MG63 (cell line): Measurements from ENCODE around the gene SNAP29. TPM values are rescaled to one million over a fixed set of nuclear protein-coding genes. Genes with fewer than 3 reads are reported as not detected.
A peak's percentile ranks its signal among the peaks of the same experiment; 100 is the strongest.
"Not testable (repeated sequence)": the region's sequence is repeated elsewhere in the genome, so short reads cannot be mapped to it uniquely, and the experiment has no call there.

Experiments
- DNase-seq: peaks from one replicate; pipeline ENCODE4 v3.0.0-alpha.2; 2020
- H3K27me3 ChIP-seq: fragments of 250-450 bp; sonication (Bioruptor Pico); 2 replicates; pipeline ENCODE4 v1.5.1; 2020; ENCODE audit warnings: mild to moderate bottlenecking, moderate library complexity
- H3K36me3 ChIP-seq: fragments of 250-450 bp; sonication (Bioruptor Pico); 2 replicates; pipeline ENCODE4 v1.5.1; 2020; ENCODE audit warnings: mild to moderate bottlenecking, moderate library complexity
- H3K4me3 ChIP-seq: fragments of 250-450 bp; sonication (Bioruptor Pico); 2 replicates; pipeline ENCODE4 v1.5.1; 2020; ENCODE audit warnings: mild to moderate bottlenecking, moderate library complexity
- H3K9me3 ChIP-seq: fragments of 250-450 bp; sonication (Bioruptor Pico); 2 replicates; pipeline ENCODE4 v1.5.1; 2020; ENCODE audit warnings: mild to moderate bottlenecking, moderate library complexity
- total RNA-seq: library from RNA; depleted of rRNA; stranded (reverse); fragments of >200 nt; shearing (Covaris generic); gene quantifications from 2 replicates; pipeline ENCODE4 v1.2.3, GENCODE V29; 2014; ENCODE audit warnings: low replicate concordance; rRNA removed

Gene SNAP29
- 9.1 and 10.0 TPM in 2 replicates for total RNA-seq

DNA sequence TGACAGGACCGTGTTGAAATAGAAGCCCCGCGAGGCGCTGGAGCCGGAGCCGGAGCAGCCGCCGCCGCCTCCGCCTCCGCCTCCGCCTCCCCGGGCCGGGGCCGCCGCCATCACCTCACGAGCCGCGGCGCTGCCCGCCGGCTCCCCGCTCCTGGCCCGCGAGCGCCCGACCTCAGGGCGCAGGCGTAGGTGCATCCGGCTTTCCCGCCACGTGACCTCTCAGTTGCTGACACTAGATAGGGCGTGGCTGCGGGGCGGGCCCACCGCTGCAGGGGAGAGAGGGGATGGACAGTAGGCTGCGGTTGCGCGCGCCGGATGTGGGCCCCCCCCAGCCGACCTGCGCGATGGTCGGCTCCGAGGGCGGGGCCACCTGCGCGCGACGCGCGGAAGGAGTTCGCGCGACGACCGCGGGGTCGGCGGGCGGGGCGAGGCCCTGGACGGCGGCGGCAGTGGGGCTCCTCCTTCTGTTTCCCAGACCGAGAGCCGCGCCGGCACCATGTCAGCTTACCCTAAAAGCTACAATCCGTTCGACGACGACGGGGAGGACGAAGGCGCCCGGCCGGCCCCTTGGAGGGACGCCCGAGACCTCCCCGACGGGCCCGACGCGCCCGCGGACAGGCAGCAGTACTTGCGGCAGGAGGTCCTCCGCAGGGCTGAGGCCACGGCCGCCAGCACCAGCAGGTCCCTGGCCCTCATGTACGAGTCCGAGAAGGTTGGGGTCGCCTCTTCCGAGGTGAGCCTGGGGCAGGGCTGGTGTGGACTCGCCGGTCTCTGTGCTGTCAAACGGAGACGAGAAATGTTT is at the start of gene SNAP29, which contains the start of gene PI4KA:
SNAP29 (plus strand) TSS at position 393 of the 802 bp plus-strand sequence; CDS start at position 497, 104 bp downstream.
PI4KA (minus strand) TSS at position 197 of the 802 bp plus-strand sequence; CDS start at position 111, 86 bp downstream.
- H3K36me3 ChIP-seq: peaks cover 2% of the 10 kb centered on the region
- H3K9me3 ChIP-seq: no peaks in the 10 kb centered on the region
- peak; percentile 99 for DNase-seq
- peak within 1 kb of the TSS; percentile 84 for H3K4me3 ChIP-seq
- no peaks in the 10 kb centered on the region for H3K27me3 ChIP-seq

DNA sequence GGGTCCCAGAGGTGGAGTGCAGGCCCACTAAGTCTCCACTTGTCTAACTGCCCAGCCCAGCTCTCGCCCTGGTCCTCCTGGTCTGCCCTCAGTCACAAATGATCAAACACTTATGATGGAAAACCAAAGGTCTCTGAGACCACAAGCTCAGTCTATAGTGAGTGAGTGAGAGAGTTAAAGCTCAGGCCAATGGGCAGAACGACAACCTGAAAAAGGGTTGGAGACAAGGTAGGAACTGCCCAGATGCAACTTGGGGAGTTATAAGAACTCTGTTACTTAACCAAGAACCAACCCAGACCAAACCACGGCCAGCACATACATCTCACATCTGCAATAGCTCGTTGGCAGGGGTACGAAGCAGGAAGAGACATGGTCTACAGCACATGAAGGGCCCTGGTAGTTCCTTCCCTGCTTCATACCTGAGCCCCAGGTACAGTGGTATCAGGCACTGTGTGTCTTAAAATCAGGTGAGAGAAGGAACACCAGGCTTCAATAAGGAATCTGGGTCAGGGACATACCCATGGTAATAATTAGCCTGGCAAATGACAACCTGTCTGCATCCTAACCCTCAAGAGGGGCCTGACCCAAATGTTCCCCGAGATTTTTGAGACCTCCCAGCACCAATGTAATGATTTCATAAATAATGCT is 49.1 kb upstream of the SNAP29 start:
- no peak overlapping the region for H3K4me3 ChIP-seq
- H3K27me3 ChIP-seq: no peaks in the 10 kb centered on the region
- no peaks in the 10 kb centered on the region for H3K9me3 ChIP-seq
- DNase-seq: no peak
- peaks cover 50% of the 10 kb centered on the region for H3K36me3 ChIP-seq

DNA sequence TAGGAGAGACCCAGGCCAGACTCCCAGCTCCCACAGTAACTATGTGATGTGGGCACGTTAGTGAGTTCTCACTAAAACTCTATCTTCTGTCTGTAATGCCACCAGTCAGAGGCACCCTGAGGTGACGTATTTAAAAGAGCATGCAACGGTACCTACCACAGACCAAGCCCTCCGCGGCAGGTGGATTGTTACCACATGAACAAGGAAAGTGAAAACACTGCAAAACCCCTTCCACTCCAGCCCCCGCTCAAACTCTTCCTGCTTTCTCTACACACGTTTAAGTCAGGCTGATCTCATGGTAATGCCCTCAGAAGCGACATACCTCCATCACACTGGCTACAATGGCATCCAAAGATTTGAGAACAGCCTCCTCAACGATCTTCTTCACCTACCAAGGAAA is 48.2 kb upstream of the SNAP29 start:
- Histone ChIP-seq H3K36me3 (peaks cover 43% of the 10 kb centered on the region), H3K27me3 (no peaks in the 10 kb centered on the region), H3K9me3 (no peaks in the 10 kb centered on the region), H3K4me3 (no peak overlapping the region)
- DNase-seq: no peak

DNA sequence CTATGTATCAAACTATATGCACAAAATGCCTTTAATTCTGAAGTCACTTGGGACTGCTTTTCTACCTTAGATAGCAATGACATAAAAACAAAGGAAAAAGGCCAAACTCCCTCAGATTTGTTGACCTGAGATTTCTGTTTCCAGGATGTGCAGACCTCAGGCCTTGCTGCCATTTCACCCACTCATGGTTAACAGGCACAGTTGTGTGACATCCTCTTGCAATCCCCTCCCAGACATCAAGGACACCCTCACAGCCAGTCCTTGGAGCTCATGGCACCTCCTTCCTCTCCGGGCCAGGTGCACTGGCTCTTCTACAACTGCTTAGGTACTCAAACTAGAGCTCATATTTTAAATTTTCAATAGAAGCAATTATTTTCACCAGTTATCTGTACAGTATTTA is 47.6 kb upstream of the SNAP29 start:
- H3K36me3 ChIP-seq: peaks cover 39% of the 10 kb centered on the region
- no peaks in the 10 kb centered on the region for H3K27me3 ChIP-seq
- no peak overlapping the region for H3K4me3 ChIP-seq
- DNase-seq: no peak
- H3K9me3 ChIP-seq: no peaks in the 10 kb centered on the region

DNA sequence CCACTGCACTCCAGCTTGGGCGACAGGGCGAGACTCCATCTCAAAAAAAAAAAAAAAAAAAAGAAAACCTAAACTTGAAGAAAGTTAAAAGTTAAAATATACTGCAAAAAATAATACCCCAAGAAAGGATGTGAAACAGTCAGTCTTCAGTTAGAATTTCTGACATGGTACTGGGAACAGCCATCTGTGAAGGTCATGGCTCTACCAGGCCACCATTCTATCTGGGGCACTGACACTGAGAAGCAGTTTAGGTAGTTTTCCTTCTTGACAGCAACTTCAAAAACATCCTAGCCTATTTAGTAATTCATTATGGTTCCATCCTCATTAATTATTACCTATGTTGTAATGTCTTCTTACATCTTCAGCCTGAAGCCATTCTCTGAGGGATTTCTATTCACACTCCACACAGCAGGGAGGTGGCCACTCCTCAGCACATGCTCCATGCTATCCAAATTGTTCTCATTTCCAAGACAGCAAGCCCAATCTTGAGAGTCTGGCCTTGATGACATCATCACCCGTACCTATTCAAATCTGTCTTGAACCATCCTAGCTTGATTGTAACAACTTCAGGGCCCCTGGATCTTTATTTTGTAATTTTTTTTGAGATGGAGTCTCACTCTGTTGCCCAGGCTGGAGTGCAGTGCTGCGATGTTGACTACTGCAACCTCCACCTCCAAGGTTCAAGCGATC is 46.7 kb upstream of the SNAP29 start:
- Histone ChIP-seq H3K9me3 (no peaks in the 10 kb centered on the region), H3K27me3 (no peaks in the 10 kb centered on the region), H3K36me3 (peaks cover 30% of the 10 kb centered on the region), H3K4me3 (no peak overlapping the region)
- no peak for DNase-seq

DNA sequence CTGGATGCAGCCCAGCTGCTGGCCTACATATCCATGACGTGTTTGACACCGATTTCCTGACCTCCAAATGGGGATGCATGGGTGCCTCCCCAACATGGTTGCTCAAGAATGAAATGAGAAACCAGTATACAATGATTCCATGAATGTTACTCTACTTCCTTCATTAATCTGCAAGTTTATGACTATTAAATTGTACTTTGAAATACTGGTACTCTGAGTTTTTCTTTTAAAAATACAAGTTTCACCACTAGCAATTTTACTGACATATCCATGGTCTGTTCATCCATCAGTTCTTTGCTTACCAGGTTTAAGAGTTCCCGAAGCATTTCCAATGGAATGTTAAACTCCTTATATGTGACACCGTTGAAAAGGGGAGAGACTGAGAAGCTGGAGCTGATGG is 45.8 kb upstream of the SNAP29 start:
- DNase-seq: no peak
- Histone ChIP-seq H3K36me3 (peaks cover 31% of the 10 kb centered on the region), H3K4me3 (no peak overlapping the region), H3K27me3 (no peaks in the 10 kb centered on the region), H3K9me3 (no peaks in the 10 kb centered on the region)

DNA sequence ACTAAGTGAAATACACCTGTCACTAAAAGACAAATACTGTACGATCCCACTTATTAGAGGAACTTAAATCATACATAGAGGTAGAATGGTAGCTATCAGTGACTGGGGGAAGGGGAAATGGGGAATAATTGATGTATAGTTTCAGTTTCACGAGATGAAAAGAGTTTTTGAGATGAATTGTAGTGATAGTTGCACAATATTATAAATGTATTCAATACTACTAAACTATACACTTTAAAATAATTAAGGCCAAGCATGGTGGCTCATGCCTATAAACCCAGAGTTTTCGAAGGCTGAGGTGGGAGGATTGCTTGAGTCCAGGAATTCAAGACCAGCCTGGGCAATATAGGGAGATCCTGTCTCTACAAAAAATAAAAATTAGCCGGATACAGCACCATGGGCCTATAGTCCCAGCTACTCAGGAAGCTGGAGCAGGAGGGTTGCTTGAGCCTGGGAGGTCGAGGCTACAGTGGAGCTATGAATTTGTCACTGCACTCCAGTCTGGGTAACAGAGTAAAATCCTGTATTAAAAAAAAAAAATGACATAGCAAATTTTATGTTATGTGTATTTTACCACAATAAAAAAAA is 44.5 kb upstream of the SNAP29 start:
- DNase-seq: no peak
- Histone ChIP-seq H3K9me3 (no peaks in the 10 kb centered on the region), H3K36me3 (peaks cover 28% of the 10 kb centered on the region), H3K27me3 (no peaks in the 10 kb centered on the region), H3K4me3 (no peak overlapping the region)

DNA sequence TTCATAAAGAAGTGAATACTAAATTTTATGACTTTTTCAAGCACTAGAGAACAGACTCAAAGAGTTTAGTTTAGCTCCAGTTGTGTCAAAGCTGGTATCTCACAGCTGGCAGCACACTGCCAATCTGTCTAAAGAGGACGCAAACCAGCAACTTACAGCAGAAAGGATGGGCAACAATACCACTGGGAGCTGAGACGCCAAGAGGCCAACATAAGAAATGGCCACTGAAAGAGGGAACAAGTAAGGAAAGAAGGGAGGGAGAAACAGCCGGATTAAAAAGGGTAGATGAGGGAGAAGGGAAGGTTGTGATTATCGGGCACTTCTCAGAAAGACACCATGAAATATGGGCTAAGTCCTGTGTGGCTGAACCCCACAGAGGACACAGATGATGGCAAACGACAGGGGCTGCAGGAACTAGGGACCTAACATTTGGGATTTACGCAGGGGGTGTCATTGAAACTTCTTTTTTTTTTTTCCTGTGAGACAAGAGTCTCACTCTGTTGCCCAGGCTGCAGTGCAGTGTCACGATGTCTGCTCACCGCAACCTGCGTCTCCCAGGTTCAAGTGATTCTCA is 43.2 kb upstream of the SNAP29 start:
- Histone ChIP-seq H3K27me3 (no peaks in the 10 kb centered on the region), H3K9me3 (no peaks in the 10 kb centered on the region), H3K4me3 (no peak overlapping the region), H3K36me3 (peaks cover 28% of the 10 kb centered on the region)
- DNase-seq: no peak

DNA sequence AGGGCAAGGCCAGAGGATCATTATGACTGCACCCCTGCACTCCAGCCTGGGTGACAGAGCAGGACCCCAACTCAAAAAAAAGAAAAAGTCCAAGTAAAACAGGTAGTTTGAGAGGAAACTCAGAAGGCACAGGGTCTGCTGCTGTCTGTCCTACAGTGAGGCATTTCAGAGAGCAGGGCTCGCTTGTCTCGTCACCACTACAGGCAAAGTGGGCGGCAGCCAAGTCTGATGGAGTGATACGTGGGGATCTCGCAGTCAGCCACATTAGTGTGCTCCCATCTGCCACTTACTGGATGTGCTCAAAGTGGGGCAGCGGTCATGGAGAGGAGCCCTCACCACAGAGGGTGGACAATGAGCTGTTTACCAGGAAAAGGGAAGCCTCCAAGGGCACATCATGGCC is 42.2 kb upstream of the SNAP29 start:
- Histone ChIP-seq H3K36me3 (peaks cover 24% of the 10 kb centered on the region), H3K4me3 (no peak overlapping the region)

DNA sequence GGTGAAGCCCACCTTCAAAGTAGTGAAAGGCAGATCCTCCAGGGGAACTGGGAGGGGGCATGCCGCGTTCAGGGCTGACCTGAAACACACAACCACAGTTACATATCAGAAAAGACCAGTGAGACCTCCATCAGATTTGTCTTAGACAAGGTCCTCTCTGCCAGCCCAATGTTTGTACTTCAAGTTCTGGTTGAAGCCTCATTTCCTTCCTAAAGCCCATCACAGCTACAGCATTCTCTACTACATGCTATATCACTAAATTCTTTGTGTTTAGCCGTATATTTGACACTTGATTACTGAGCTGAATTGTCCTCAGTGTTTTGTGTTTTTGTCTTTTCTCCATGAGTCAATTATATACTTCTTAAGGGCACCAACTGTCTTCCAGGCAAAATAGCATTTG is 40.3 kb upstream of the SNAP29 start:
- no peaks in the 10 kb centered on the region for H3K27me3 ChIP-seq
- peaks cover 22% of the 10 kb centered on the region for H3K36me3 ChIP-seq
- H3K9me3 ChIP-seq: no peaks in the 10 kb centered on the region
- H3K4me3 ChIP-seq: no peak overlapping the region
- no peak for DNase-seq

More for the DNA sequence above, 42.2 kb upstream of the SNAP29 start:
- no peaks in the 10 kb centered on the region for H3K9me3 ChIP-seq
- no peaks in the 10 kb centered on the region for H3K27me3 ChIP-seq
- DNase-seq: no peak

DNA sequence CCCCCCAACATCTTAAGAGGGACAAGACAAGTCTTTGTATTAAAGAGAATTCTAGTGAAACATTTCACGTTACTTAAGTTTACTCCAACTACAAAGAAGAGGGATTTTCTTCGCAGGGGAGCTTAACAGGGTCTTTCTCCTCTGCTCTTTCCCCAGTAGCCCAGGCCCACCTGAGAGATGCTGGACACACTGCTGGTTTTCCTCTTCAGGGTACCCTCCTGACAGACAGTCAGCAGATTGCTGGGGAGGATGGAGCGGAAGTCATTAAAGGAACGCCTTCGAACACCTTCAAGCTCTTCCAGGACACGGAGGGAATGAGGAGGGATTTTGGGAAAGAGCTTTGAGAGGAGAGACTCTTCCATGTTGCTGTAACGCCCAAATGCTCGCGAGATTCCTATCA is 39.3 kb upstream of the SNAP29 start:
- Histone ChIP-seq H3K9me3 (no peaks in the 10 kb centered on the region), H3K4me3 (no peak overlapping the region), H3K36me3 (peaks cover 19% of the 10 kb centered on the region), H3K27me3 (no peaks in the 10 kb centered on the region)
- no peak for DNase-seq

DNA sequence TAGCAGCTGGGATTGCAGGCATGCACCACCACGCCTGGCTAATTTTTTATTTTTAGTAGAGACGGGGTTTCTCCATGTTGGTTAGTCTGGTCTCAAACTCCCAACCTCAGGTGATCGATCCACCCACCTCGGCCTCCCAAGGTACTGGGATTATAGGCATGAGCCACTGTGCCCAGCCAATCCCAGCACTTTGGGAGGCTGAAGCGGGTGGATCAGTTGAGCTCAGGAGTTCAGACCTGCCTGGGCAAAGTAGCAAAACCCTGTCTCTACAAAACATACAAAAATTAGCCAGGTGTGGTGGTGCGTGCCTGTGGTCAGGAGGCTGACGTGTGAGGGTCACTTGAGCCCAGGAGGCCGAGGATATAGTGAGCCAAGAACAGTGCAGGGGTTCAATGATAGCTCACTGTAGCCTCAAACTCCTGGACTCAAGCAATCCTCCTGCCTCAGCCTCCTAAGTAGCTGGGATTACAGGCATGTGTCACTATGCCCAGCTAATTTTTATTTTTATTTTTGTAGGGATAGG is 37.0 kb upstream of the SNAP29 start:
- H3K27me3 ChIP-seq, DNase-seq, H3K9me3 ChIP-seq, H3K4me3 ChIP-seq: not testable (repeated sequence)
- peaks cover 28% of the 10 kb centered on the region for H3K36me3 ChIP-seq

DNA sequence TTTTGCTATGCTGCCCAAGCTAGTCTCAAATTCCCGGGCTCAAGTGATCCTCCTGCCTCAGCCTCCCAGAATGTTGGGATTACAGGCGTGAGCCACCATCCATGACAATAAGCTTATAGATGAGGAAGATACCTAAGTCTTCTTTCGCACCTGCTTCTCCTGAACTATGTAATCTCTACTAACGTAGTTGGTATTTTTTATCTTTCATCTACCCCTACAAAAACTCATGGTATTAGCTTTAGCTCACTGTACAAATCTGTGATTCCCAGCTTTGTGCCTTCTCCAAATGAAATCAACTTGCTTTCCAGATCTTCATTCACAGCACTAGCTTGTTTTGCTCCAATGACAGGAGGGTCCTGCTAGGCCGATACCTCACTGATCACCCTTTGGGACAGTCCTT is 36.6 kb upstream of the SNAP29 start:
- H3K27me3 ChIP-seq: no peaks in the 10 kb centered on the region
- no peak for DNase-seq
- peaks cover 26% of the 10 kb centered on the region for H3K36me3 ChIP-seq
- H3K4me3 ChIP-seq: no peak overlapping the region
- no peaks in the 10 kb centered on the region for H3K9me3 ChIP-seq

DNA sequence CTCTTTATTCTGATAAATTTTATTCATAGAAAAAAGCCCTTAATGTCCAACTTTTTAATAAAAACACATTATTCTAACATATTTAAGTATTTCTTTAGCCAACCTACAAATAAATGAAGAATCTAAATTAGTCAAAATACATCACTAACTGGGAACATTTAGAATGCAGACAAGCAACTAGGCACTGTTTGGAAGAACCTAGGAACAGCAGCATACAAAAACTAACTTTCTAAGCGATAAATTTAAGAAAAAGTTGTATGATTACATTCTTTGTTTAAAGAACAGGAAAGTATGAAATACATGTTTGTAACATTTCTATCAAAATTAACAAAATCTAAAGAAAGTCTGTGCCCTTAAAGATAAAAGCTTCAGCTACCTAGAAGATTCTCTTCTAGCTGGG is 35.5 kb upstream of the SNAP29 start:
- H3K36me3 ChIP-seq: peaks cover 24% of the 10 kb centered on the region
- H3K4me3 ChIP-seq: no peak overlapping the region
- no peaks in the 10 kb centered on the region for H3K9me3 ChIP-seq
- DNase-seq: no peak
- H3K27me3 ChIP-seq: no peaks in the 10 kb centered on the region

DNA sequence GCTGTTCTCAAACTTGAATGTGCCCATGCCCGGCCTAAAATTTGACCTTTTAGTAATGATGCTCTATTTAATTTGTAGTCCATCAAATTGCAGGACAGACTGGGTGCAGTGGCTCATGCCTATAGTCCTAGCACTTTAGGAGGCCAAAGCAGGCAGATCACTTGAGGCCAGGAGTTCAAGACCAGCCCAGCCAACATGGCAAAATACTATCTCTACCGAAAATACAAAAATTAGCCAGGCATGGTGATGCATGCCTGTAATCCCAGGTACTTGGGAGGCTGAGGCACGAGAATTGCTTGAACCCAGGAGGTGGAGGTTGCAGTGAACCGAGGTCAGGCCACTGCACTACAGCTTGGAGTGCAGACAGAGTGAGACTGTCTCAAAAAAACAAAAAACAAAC is 33.6 kb upstream of the SNAP29 start:
- not testable (repeated sequence) for DNase-seq, H3K4me3 ChIP-seq, H3K27me3 ChIP-seq, H3K9me3 ChIP-seq
- peaks cover 30% of the 10 kb centered on the region for H3K36me3 ChIP-seq

DNA sequence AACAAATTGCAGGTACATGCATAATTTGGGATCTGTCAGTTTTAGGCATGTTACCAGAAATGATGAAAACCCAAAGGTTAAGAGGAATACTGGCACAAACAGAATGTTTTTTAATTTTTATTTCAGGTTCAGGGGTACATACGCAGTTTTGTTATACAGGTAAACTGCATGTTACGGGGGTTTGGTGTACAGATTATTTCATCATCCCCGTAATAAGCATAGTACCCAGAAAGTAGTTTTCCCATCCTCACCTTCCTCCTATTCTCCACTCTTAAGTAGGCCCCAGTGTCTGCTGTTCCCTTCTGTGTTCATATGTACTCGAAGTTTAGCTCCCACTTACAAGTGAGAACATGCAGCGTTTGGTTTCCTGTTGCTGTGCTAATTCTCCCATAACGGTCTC is 33.2 kb upstream of the SNAP29 start:
- H3K4me3 ChIP-seq: no peak overlapping the region
- no peak for DNase-seq
- H3K36me3 ChIP-seq: peaks cover 34% of the 10 kb centered on the region
- no peaks in the 10 kb centered on the region for H3K27me3 ChIP-seq
- peaks cover 2% of the 10 kb centered on the region; the same call in 1 of the 2 replicates for H3K9me3 ChIP-seq
